Measurements from ENCODE around the gene FAM241B. TPM values are rescaled to one million over a fixed set of nuclear protein-coding genes. Genes with fewer than 3 reads are reported as not detected.

FAM241B gene
- total and polyA plus RNA-seq, 2 donors (not counting 1 experiment from before 2014, with no cell fraction given), result 0.54 to 0.64 TPM

DNA sequence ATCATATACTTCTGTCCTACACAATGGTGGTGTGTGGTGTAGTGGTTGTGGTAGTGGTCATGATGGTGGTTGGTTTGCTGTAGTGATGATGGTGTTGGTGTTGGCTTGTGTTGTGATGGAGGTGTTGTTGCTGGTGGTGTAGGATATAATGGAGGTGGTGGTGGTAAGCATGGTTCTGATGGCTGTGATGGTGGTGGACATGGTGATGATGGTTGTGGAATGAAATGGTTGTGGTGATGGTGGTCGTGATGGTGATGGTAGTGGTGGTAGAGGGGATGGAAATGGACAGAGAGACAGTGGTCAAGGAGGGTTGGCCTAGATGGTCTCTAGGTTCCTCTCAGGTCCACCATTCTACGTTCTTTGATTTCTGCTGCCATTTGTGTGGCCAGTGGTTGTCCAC, 44.7 kb downstream of the FAM241B start:
- Histone ChIP-seq H3K27me3 (replicated peaks in 1 of 4; ENCODE audit: control extremely low read depth in 1 of 4, control insufficient read depth in 3 of 4, insufficient read depth in 4 of 4, low read length in 3 of 4) (peaks cover 0 to 6% (median under 1%) of the 10 kb centered on the region in 4 experiments), H2AFZ (ENCODE audit: insufficient read depth, low read depth, low read length, poor library complexity, severe bottlenecking) (no peak overlapping the region), H3K4me2 (replicated peaks; ENCODE audit: low read depth, low read length, poor library complexity, severe bottlenecking) (no peak overlapping the region), H3K4me1 (ENCODE audit: control insufficient read depth in 2 of 2, insufficient read depth in 2 of 2, low read length in 2 of 2) (no peaks in the 10 kb centered on the region), H3K27ac (ENCODE audit: low read length in 2 of 2) (no peak overlapping the region), H3K79me2 (ENCODE audit: control insufficient read depth, insufficient read depth, low read length) (no peaks in the 10 kb centered on the region), H3K36me3 (replicated peaks in 1 of 2; ENCODE audit: control extremely low read depth in 1 of 2, control insufficient read depth in 1 of 2, extremely low read depth in 1 of 2, insufficient read depth in 2 of 2, low read length in 1 of 2) (no peaks in the 10 kb centered on the region), H4K20me1 (ENCODE audit: control insufficient read depth, insufficient read depth, low read length, poor library complexity, severe bottlenecking) (no peaks in the 10 kb centered on the region), H3K9ac (ENCODE audit: low read length) (no peak overlapping the region), H3K4me3 (ENCODE audit: control extremely low read depth in 1 of 5, extremely low read depth in 1 of 5, insufficient read depth in 1 of 5, low read depth in 2 of 5, low read length in 4 of 5) (no peak overlapping the region), H3K9me3 (ENCODE audit: control extremely low read depth in 1 of 3, control insufficient read depth in 2 of 3, insufficient read depth in 1 of 3, low read length in 2 of 3) (peaks cover 0 to 2% (median 0%) of the 10 kb centered on the region in 3 donors)
- Mint-ChIP-seq H3K27me3 (peaks cover 15% of the 10 kb centered on the region), H3K9me3 (ENCODE audit: insufficient read depth) (no peaks in the 10 kb centered on the region), H3K4me3 (no peak overlapping the region), H3K27ac (no peak overlapping the region), H3K4me1 (no peaks in the 10 kb centered on the region)
- ATAC-seq (ENCODE audit: low read depth), result no peak
- no peak for TF ChIP-seq EZH2 (IDR thresholded peaks at IDR 0.05; ENCODE audit: borderline replicate concordance, insufficient read depth, low read depth, low read length, poor library complexity, severe bottlenecking)
- TF ChIP-seq, protein P1, sequence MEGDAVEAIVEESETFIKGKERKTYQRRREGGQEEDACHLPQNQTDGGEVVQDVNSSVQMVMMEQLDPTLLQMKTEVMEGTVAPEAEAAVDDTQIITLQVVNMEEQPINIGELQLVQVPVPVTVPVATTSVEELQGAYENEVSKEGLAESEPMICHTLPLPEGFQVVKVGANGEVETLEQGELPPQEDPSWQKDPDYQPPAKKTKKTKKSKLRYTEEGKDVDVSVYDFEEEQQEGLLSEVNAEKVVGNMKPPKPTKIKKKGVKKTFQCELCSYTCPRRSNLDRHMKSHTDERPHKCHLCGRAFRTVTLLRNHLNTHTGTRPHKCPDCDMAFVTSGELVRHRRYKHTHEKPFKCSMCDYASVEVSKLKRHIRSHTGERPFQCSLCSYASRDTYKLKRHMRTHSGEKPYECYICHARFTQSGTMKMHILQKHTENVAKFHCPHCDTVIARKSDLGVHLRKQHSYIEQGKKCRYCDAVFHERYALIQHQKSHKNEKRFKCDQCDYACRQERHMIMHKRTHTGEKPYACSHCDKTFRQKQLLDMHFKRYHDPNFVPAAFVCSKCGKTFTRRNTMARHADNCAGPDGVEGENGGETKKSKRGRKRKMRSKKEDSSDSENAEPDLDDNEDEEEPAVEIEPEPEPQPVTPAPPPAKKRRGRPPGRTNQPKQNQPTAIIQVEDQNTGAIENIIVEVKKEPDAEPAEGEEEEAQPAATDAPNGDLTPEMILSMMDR (IDR thresholded peaks at IDR 0.05), result no peak
- ChIA-PET POLR2A (no interaction called here), CTCF (no interaction called here)
- intact Hi-C loops (cut with micrococcal nuclease), result no loop called here
- 66% methylated on average over 2 of the region's 2 CpGs for WGBS (ENCODE audit: insufficient coverage)
- no peak for DNase-seq

DNA sequence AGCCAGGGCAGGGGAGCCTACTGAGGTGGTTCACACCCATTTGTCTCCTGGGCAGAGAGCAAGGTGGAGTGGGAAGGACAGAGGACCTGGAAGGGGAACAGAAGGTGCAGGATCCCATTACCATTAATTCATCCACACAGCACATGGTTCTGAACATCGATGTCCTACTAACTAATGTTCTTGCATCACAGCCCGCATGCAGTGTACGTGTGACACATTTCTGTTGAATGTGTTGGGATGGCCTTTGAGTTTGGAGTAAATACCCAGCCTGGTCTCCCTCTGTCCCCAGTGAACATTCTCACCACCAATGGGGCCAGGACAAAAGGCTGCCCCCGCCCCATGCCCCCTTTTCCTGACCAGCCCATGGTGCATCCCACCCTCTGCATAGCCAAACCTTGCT, 46.3 kb downstream of the FAM241B start:
- ATAC-seq (ENCODE audit: low read depth) (no peak), DNase-seq (no peak)
- POLR2A ChIA-PET, result no interaction called here
- TF ChIP-seq, protein P1 (IDR thresholded peaks at IDR 0.05), result no peak
- TF ChIP-seq EZH2 (IDR thresholded peaks at IDR 0.05; ENCODE audit: borderline replicate concordance, insufficient read depth, low read depth, low read length, poor library complexity, severe bottlenecking), result no peak
- no peaks in the 10 kb centered on the region for H3K36me3 ChIP-seq (replicated peaks in 1 of 2; ENCODE audit: control extremely low read depth in 1 of 2, control insufficient read depth in 1 of 2, extremely low read depth in 1 of 2, insufficient read depth in 2 of 2, low read length in 1 of 2)
- H3K4me3 Mint-ChIP-seq, result no peak overlapping the region
- no peaks in the 10 kb centered on the region for H3K4me1 ChIP-seq (ENCODE audit: control insufficient read depth in 2 of 2, insufficient read depth in 2 of 2, low read length in 2 of 2)
- no peak overlapping the region for H3K4me3 ChIP-seq (ENCODE audit: control extremely low read depth in 1 of 5, extremely low read depth in 1 of 5, insufficient read depth in 1 of 5, low read depth in 2 of 5, low read length in 4 of 5)
- no peaks in the 10 kb centered on the region for H4K20me1 ChIP-seq (ENCODE audit: control insufficient read depth, insufficient read depth, low read length, poor library complexity, severe bottlenecking)
- WGBS (ENCODE audit: insufficient coverage), result no CpG with 5 or more reads among the region's 4 CpGs
- no peaks in the 10 kb centered on the region for H3K4me1 Mint-ChIP-seq
- no peak overlapping the region for H2AFZ ChIP-seq (ENCODE audit: insufficient read depth, low read depth, low read length, poor library complexity, severe bottlenecking)
- peaks cover 28% of the 10 kb centered on the region for H3K27me3 Mint-ChIP-seq
- peaks cover 0 to 2% (median 0%) of the 10 kb centered on the region in 3 donors for H3K9me3 ChIP-seq (ENCODE audit: control extremely low read depth in 1 of 3, control insufficient read depth in 2 of 3, insufficient read depth in 1 of 3, low read length in 2 of 3)
- H3K9ac ChIP-seq (ENCODE audit: low read length), result no peak overlapping the region
- intact Hi-C loops (cut with micrococcal nuclease), result no loop called here
- no peaks in the 10 kb centered on the region for H3K9me3 Mint-ChIP-seq (ENCODE audit: insufficient read depth)
- CTCF ChIA-PET, result no interaction called here
- peaks cover 0 to 6% (median 0%) of the 10 kb centered on the region in 4 experiments for H3K27me3 ChIP-seq (replicated peaks in 1 of 4; ENCODE audit: control extremely low read depth in 1 of 4, control insufficient read depth in 3 of 4, insufficient read depth in 4 of 4, low read length in 3 of 4)
- H3K27ac Mint-ChIP-seq, result no peak overlapping the region
- no peak overlapping the region for H3K27ac ChIP-seq (ENCODE audit: low read length in 2 of 2)
- H3K4me2 ChIP-seq (replicated peaks; ENCODE audit: low read depth, low read length, poor library complexity, severe bottlenecking), result no peak overlapping the region
- H3K79me2 ChIP-seq (ENCODE audit: control insufficient read depth, insufficient read depth, low read length), result no peaks in the 10 kb centered on the region
